SU-DHL-6 (cell line): ENCODE results near the gene SLC39A9.

Source experiments
- H2AFZ ChIP-seq: fragments of 200-600 bp; sonication (generic); 2 replicates; pipeline ENCODE4 v1.6.1; 2014; ENCODE audit warnings: low read depth, mild to moderate bottlenecking, moderate library complexity, mixed read lengths, antibody characterized with exemption, low read length; ENCODE audit not compliant: severe bottlenecking
- H3F3A ChIP-seq: fragments of 200-600 bp; shearing (Covaris generic); 2 replicates; pipeline ENCODE4 v1.6.0; 2016; ENCODE audit warnings: antibody characterized with exemption, mild to moderate bottlenecking; ENCODE audit not compliant: insufficient read depth
- H3K27ac ChIP-seq: fragments of 200-600 bp; sonication (generic); 2 replicates; pipeline ENCODE4 v1.5.1; 2016; ENCODE audit warnings: low read depth, mild to moderate bottlenecking, low read length, moderate library complexity, mixed read lengths
- H3K27me3 ChIP-seq: fragments of 200-600 bp; sonication (generic), shearing (Covaris generic); 2 replicates; pipeline ENCODE4 v1.6.0; 2014; ENCODE audit warnings: mild to moderate bottlenecking, low read length
- H3K36me3 ChIP-seq: fragments of 200-600 bp; sonication (generic); 2 replicates; pipeline ENCODE4 v1.6.1; 2014; ENCODE audit warnings: mild to moderate bottlenecking, low read length, mixed read lengths
- H3K4me2 ChIP-seq: fragments of 300-600, 200-600 bp; shearing (Covaris generic), sonication (generic); 2 replicates; pipeline ENCODE4 v1.6.0; 2014; ENCODE audit warnings: low read length, low read depth, mild to moderate bottlenecking; ENCODE audit not compliant: poor library complexity, severe bottlenecking
- H3K4me3 ChIP-seq: fragments of 200-600 bp; sonication (generic); 2 replicates; pipeline ENCODE4 v1.5.1; 2014; ENCODE audit warnings: antibody characterized with exemption, low read length, mild to moderate bottlenecking, mixed read lengths; ENCODE audit not compliant: insufficient read depth, poor library complexity, severe bottlenecking
- H3K79me2 ChIP-seq: fragments of 200-600 bp; sonication (generic); 2 replicates; pipeline ENCODE4 v1.6.1; 2014; ENCODE audit warnings: mild to moderate bottlenecking, low read length, moderate library complexity; ENCODE audit not compliant: insufficient read depth
- H3K9ac ChIP-seq: fragments of 200-600 bp; sonication (generic); 2 replicates; pipeline ENCODE4 v1.7.0; 2014; ENCODE audit warnings: mild to moderate bottlenecking, low read length
- H3K9me2 ChIP-seq: fragments of 200-600 bp; sonication (generic); replicated peaks from 2 replicates; pipeline ENCODE4 v1.6.1; 2014; ENCODE audit warnings: low read length; ENCODE audit not compliant: insufficient read depth
- H3K9me3 ChIP-seq: fragments of 200-600 bp; sonication (generic); 2 replicates; pipeline ENCODE4 v1.6.1; 2014; ENCODE audit warnings: low read length, mixed read lengths; ENCODE audit not compliant: insufficient read depth
- H4K20me1 ChIP-seq: fragments of 200-600 bp; sonication (generic); 2 replicates; pipeline ENCODE4 v1.6.1; 2014; ENCODE audit warnings: low read depth, mild to moderate bottlenecking, antibody characterized with exemption, low read length, moderate library complexity, mixed read lengths
- EZH2phosphoT487 ChIP-seq: fragments of 200-600 bp; sonication (generic), shearing (Covaris generic); conservative IDR thresholded peaks from 2 replicates; pipeline ENCODE4 v1.6.1; 2018; ENCODE audit warnings: mild to moderate bottlenecking, antibody characterized with exemption, low read length, moderate library complexity, mixed read lengths
- TF ChIP-seq, protein P1 (sequence below): fragments of 200-600 bp; sonication (generic); IDR thresholded peaks from one replicate; pipeline ENCODE4 v1.5.1; 2017; ENCODE audit warnings: antibody characterized with exemption, mild to moderate bottlenecking, low read length, moderate library complexity; ENCODE audit not compliant: insufficient read depth, poor library complexity, severe bottlenecking

The SLC39A9 gene

DNA sequence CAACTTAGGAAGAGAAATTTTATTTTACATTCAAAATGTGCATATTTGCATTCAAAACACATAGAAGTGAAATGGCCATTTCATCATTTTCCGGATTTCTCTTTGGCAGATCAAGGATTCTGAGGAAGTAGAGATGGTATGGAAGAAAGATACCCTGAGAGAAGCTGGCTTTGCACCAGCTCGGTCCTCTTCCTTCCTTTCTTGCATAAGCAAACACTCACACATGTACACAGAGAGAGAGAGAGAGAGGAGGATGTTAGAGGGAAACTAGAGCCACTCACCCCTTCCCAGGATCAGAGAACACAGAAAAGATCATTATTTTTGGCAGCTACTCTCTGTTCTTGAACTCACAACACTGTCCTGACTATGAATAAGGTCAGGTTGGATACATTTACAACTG, 70.5 kb downstream of the SLC39A9 start:
- Histone ChIP-seq H3K36me3 (no peaks in the 10 kb centered on the region), H3K9me2 (no peaks in the 10 kb centered on the region), H4K20me1 (no peaks in the 10 kb centered on the region), H3K79me2 (no peaks in the 10 kb centered on the region), H3K9ac (no peak overlapping the region), H3F3A (no peaks in the 10 kb centered on the region), H3K4me2 (no peak overlapping the region), H2AFZ (no peak overlapping the region), H3K27ac (no peak overlapping the region), H3K27me3 (no peaks in the 10 kb centered on the region), H3K4me3 (no peak overlapping the region), H3K9me3 (no peaks in the 10 kb centered on the region)
- TF ChIP-seq, protein P1, sequence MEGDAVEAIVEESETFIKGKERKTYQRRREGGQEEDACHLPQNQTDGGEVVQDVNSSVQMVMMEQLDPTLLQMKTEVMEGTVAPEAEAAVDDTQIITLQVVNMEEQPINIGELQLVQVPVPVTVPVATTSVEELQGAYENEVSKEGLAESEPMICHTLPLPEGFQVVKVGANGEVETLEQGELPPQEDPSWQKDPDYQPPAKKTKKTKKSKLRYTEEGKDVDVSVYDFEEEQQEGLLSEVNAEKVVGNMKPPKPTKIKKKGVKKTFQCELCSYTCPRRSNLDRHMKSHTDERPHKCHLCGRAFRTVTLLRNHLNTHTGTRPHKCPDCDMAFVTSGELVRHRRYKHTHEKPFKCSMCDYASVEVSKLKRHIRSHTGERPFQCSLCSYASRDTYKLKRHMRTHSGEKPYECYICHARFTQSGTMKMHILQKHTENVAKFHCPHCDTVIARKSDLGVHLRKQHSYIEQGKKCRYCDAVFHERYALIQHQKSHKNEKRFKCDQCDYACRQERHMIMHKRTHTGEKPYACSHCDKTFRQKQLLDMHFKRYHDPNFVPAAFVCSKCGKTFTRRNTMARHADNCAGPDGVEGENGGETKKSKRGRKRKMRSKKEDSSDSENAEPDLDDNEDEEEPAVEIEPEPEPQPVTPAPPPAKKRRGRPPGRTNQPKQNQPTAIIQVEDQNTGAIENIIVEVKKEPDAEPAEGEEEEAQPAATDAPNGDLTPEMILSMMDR = no peak
- TF ChIP-seq EZH2phosphoT487 = no peak

GRCh38 chr14:69471436-69471835, 72.9 kb downstream of the SLC39A9 start:
- Histone ChIP-seq H4K20me1 (no peaks in the 10 kb centered on the region), H3K27ac (no peak overlapping the region), H3K4me3 (no peak overlapping the region), H3K9ac (no peak overlapping the region), H3K9me2 (no peaks in the 10 kb centered on the region), H3K79me2 (no peaks in the 10 kb centered on the region), H3F3A (no peaks in the 10 kb centered on the region), H3K9me3 (no peaks in the 10 kb centered on the region), H2AFZ (no peak overlapping the region), H3K36me3 (no peaks in the 10 kb centered on the region), H3K4me2 (no peak overlapping the region), H3K27me3 (no peaks in the 10 kb centered on the region)
- TF ChIP-seq, protein P1 = no peak
- TF ChIP-seq EZH2phosphoT487 = no peak

DNA sequence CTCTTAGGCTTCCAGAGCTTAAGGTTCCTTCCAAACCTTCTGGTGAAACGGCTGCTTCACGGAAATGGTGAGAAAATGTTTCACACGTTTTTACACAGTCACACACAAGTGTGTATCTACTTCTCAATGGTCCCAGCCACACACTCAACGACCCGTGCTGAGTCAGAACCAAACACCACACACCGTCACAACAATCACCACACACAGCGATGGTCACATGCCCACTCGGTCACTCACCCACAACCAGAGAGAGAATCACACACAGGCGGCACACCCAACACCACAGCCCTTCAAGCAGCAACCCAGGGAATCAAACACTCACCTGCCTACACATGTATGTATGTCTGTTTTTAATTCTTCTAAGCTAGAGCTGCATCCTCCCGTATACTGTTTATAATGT, 73.4 kb downstream of the SLC39A9 start:
- no peaks in the 10 kb centered on the region for H3F3A ChIP-seq
- no peak overlapping the region for H3K4me3 ChIP-seq
- no peaks in the 10 kb centered on the region for H3K9me3 ChIP-seq
- H3K9me2 ChIP-seq = no peaks in the 10 kb centered on the region
- no peaks in the 10 kb centered on the region for H3K27me3 ChIP-seq
- no peaks in the 10 kb centered on the region for H4K20me1 ChIP-seq
- no peak overlapping the region for H3K27ac ChIP-seq
- no peak overlapping the region for H3K9ac ChIP-seq
- no peaks in the 10 kb centered on the region for H3K36me3 ChIP-seq
- H3K4me2 ChIP-seq = no peak overlapping the region
- H2AFZ ChIP-seq = no peak overlapping the region
- TF ChIP-seq, protein P1 = no peak
- TF ChIP-seq EZH2phosphoT487 = no peak
- no peaks in the 10 kb centered on the region for H3K79me2 ChIP-seq
